ENCODE results near the gene DNAH8.
"Not testable (repeated sequence)": the region's sequence is repeated elsewhere in the genome, so short reads cannot be mapped to it uniquely, and the experiment has no call there.

The DNAH8 gene

DNA sequence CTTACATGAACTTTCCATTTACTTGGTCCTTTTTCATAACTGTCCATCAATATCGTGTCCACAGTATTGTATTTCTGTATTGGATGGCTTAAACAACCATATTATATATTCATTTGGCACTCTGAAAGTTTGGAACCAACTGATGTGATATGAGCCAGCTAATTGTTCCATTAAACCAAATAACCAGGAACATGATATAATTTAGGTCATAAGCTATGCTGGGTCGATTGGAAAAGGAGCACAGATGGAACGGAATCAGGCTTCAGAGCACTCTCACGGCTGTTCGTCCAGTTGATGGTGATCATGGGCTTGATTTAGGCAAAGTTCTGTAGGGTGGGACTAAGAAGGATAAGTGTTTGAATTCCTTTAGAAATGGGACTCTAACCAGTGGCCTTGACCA is 142.7 kb downstream of the DNAH8 start:
- H3K36me3 ChIP-seq (ENCODE audit: control insufficient read depth, insufficient read depth, low read length): no peaks in the 10 kb centered on the region
- H3K27me3 ChIP-seq (ENCODE audit: control insufficient read depth, insufficient read depth, low read length): no peaks in the 10 kb centered on the region
- no peak overlapping the region for H3K4me3 ChIP-seq (ENCODE audit: low read depth, low read length)
- H3K9me3 ChIP-seq (ENCODE audit: control insufficient read depth, insufficient read depth, low read length): no peaks in the 10 kb centered on the region
- peaks cover 4% of the 10 kb centered on the region for H3K4me1 ChIP-seq (ENCODE audit: control insufficient read depth, insufficient read depth, low read length)
- no peak overlapping the region for H3K9ac ChIP-seq (ENCODE audit: low read depth, low read length)

DNA sequence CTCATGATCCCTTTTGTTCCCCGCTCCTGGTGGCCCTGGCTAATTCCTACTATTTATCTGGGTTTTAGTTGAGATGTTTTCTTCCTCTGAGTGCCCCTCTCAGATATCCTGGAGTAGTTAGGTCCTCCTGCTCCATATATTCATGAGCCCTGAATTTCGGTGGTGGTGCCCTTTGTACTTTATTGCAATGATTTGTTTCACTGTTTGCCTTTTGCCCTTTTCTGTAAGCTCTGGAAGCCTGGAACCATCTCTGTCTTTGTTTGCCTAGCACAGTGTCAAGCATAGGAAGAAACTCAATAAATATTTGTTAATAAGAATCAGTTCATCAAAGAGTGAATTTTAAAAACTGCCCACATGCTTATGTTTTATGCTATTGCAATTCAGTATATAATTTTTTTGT is 144.9 kb downstream of the DNAH8 start:
- Histone ChIP-seq H3K4me3 (ENCODE audit: low read depth, low read length) (no peak overlapping the region), H3K9me3 (ENCODE audit: control insufficient read depth, insufficient read depth, low read length) (no peaks in the 10 kb centered on the region), H3K27me3 (ENCODE audit: control insufficient read depth, insufficient read depth, low read length) (no peaks in the 10 kb centered on the region), H3K4me1 (ENCODE audit: control insufficient read depth, insufficient read depth, low read length) (no peaks in the 10 kb centered on the region), H3K36me3 (ENCODE audit: control insufficient read depth, insufficient read depth, low read length) (no peaks in the 10 kb centered on the region), H3K9ac (ENCODE audit: low read depth, low read length) (no peak overlapping the region)

DNA sequence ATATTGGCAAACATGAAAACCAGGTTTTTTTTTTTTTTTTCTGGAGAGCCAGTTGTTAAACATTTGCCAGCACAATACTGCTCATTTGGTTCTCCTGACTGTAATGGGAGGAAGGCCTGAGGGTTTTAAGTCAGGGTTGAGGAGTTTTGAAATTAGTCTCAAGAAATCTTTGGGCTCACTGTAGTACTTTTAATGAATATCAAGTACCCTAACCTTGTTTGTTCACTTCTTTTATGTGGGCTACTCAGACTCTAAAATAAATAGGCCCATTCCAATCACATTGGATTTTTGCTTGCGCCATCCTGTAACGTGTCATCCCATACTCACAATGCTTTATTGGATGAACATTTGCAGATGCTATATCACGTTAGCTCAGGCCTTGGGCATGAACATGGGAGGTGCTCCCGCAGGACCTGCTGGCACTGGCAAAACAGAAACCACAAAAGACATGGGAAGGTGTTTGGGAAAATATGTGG is 146.9 kb downstream of the DNAH8 start:
- Histone ChIP-seq H3K9me3 (ENCODE audit: control insufficient read depth, insufficient read depth, low read length) (no peaks in the 10 kb centered on the region), H3K4me1 (ENCODE audit: control insufficient read depth, insufficient read depth, low read length) (no peaks in the 10 kb centered on the region), H3K9ac (ENCODE audit: low read depth, low read length) (no peak overlapping the region), H3K27me3 (ENCODE audit: control insufficient read depth, insufficient read depth, low read length) (no peaks in the 10 kb centered on the region), H3K4me3 (ENCODE audit: low read depth, low read length) (no peak overlapping the region), H3K36me3 (ENCODE audit: control insufficient read depth, insufficient read depth, low read length) (no peaks in the 10 kb centered on the region)

DNA sequence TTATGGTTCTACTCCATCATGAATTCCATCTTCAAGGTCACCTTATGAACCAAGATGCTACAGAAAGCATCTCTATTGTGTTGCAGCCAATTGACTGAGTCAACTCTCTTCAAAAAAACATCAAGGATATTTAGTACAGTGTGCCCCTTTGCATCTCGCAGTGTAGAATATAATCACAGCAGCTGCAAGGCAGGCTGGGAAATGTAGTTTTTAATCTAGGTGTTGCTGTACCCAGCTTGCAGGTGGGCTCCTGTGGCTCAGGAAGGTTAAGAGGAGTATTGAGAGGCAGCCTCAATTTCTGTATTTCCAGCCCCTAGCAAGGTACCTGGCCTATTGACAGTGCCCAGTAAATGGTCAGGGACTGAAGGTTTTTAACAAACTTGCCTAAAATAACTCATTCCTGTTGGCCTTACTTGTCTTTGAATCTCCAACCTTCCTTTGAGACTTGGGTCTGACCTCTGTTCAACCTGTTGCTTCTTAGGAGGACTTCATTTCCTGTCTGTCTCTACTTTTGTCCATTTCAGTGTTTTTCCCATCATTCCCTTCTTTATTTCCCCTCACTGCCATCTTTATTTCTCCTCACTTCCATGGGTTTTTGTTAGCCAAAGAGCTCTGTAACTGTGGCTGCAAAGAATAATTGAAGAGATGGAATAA is 150.5 kb downstream of the DNAH8 start:
- Histone ChIP-seq H3K4me3 (ENCODE audit: low read depth, low read length) (no peak overlapping the region), H3K9me3 (ENCODE audit: control insufficient read depth, insufficient read depth, low read length) (no peaks in the 10 kb centered on the region), H3K27me3 (ENCODE audit: control insufficient read depth, insufficient read depth, low read length) (no peaks in the 10 kb centered on the region), H3K9ac (ENCODE audit: low read depth, low read length) (no peak overlapping the region), H3K4me1 (ENCODE audit: control insufficient read depth, insufficient read depth, low read length) (no peaks in the 10 kb centered on the region), H3K36me3 (ENCODE audit: control insufficient read depth, insufficient read depth, low read length) (no peaks in the 10 kb centered on the region)

DNA sequence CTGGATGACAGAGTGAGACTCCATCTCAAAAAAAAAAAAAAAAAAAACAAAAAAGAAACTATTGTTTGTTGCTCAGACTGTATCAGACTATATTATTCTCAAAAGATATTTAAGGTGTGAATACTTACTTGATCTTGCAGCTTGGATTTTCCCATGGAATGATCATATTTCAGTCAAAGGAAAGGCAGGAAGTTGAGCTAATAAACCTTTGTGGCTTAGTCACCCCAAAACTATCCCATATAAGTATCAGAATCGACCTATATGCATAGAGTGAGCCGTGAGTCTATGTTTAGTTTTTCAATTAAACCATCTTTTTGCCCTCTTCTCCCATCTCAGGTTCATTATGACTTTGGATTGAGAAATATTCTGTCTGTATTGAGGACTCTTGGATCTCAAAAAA is 152.6 kb downstream of the DNAH8 start:
- Histone ChIP-seq H3K36me3 (ENCODE audit: control insufficient read depth, insufficient read depth, low read length) (no peaks in the 10 kb centered on the region), H3K4me3 (ENCODE audit: low read depth, low read length) (no peak overlapping the region), H3K27me3 (ENCODE audit: control insufficient read depth, insufficient read depth, low read length) (no peaks in the 10 kb centered on the region), H3K9ac (ENCODE audit: low read depth, low read length) (no peak overlapping the region), H3K9me3 (ENCODE audit: control insufficient read depth, insufficient read depth, low read length) (no peaks in the 10 kb centered on the region), H3K4me1 (ENCODE audit: control insufficient read depth, insufficient read depth, low read length) (no peaks in the 10 kb centered on the region)

DNA sequence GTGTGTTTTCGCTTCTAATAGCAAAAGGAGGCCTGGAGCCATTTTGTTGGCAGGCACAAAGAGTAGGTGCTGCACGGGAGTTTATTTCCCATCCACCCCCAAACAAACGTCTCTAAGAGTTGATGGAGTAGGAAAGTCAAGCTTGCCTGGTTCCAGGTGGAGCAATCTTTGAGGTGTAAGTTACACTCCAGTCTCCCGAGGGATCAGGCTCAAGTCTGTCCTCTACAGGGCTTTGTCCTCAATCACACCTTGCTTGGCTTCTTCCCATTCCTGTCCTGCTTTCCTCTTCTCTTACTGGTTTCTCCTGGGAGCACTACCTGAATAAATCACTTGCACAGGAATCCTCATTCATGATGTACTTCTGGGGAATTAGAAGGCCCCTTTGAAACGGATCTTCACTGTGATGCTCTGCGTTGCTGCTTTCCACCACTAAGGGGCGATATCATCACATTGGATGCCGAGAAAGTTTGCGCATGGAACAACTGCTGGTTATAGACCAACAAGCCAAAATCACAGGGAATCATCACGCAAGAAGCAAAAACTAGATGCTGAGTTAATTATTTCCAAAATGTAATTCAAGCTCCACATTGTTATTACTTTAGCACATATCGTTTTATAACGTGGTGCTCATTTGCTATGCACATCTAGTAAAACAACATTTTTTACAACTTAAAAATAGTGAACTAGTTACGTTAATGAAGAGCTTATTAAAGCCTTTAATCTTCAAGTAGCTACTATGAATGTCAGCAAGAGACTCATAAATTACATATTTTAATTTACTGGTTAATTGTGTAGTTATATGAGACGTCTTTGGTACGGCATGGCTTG is 156.8 kb downstream of the DNAH8 start:
- Histone ChIP-seq H3K9ac (ENCODE audit: low read depth, low read length) (no peak overlapping the region), H3K36me3 (ENCODE audit: control insufficient read depth, insufficient read depth, low read length) (no peaks in the 10 kb centered on the region), H3K9me3 (ENCODE audit: control insufficient read depth, insufficient read depth, low read length) (no peaks in the 10 kb centered on the region), H3K4me3 (ENCODE audit: low read depth, low read length) (no peak overlapping the region), H3K27me3 (ENCODE audit: control insufficient read depth, insufficient read depth, low read length) (no peaks in the 10 kb centered on the region), H3K4me1 (ENCODE audit: control insufficient read depth, insufficient read depth, low read length) (no peaks in the 10 kb centered on the region)

DNA sequence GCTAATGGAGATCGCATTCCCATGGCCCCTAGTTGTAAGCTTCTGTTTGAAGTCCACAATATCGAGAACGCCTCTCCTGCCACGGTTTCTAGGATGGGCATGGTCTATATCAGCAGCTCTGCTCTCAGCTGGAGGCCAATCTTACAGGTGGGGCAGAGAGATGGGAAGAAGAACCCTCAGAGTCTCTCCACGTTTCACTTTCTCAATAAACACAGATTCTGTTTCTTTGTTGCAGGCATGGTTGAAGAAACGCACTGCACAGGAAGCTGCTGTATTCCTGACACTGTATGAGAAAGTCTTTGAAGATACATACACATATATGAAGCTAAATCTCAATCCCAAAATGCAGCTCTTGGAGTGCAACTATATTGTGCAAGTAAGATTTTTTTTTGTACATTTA is 157.9 kb downstream of the DNAH8 start:
- Histone ChIP-seq H3K27me3 (ENCODE audit: control insufficient read depth, insufficient read depth, low read length) (no peaks in the 10 kb centered on the region), H3K36me3 (ENCODE audit: control insufficient read depth, insufficient read depth, low read length) (no peaks in the 10 kb centered on the region), H3K4me3 (ENCODE audit: low read depth, low read length) (no peak overlapping the region), H3K4me1 (ENCODE audit: control insufficient read depth, insufficient read depth, low read length) (no peaks in the 10 kb centered on the region), H3K9me3 (ENCODE audit: control insufficient read depth, insufficient read depth, low read length) (no peaks in the 10 kb centered on the region), H3K9ac (ENCODE audit: low read depth, low read length) (no peak overlapping the region)

DNA sequence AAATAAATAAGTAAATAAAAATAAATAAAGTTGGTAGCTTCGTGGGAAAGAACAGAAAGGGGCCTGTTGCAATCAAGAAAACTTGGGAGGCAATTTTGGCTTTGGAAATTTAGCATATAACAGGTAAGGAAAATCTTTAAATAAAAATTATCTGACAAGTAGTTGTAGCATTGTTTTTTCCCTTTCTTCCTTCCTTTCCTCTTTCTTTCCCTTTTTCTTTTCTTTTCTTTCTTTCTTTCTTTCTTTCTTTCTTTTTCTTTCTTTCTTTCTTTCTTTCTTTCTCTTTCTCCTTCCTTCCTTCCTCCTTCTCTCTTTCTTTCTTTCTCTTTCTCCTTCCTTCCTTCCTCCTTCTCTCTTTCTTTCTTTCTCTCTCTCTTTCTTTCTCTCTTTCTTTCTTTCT is 158.7 kb downstream of the DNAH8 start:
- not testable (repeated sequence) for H3K9ac ChIP-seq (ENCODE audit: low read depth, low read length); H3K9me3 ChIP-seq (ENCODE audit: control insufficient read depth, insufficient read depth, low read length); H3K36me3 ChIP-seq (ENCODE audit: control insufficient read depth, insufficient read depth, low read length); H3K27me3 ChIP-seq (ENCODE audit: control insufficient read depth, insufficient read depth, low read length); H3K4me1 ChIP-seq (ENCODE audit: control insufficient read depth, insufficient read depth, low read length); H3K4me3 ChIP-seq (ENCODE audit: low read depth, low read length)

DNA sequence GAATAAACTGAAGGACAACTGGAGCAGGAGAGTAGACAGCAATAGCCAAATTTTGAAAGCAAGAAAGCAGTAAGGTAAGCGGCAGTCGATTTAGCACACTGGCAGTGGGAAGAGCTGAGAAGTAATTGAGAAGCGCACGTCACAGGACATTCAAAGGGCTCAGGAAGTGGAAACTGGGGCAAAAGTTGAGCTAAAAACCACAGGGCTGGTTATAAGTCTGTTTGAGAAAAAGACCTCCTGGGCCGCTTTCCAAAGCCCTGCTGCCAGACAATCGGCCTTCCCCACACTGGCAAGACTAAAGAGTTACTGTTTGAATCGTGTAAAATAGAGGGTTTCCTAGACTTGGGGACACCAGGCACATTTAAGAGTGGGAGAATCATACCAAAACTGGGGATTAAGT is 161.4 kb downstream of the DNAH8 start:
- H3K9me3 ChIP-seq (ENCODE audit: control insufficient read depth, insufficient read depth, low read length): no peaks in the 10 kb centered on the region
- no peaks in the 10 kb centered on the region for H3K27me3 ChIP-seq (ENCODE audit: control insufficient read depth, insufficient read depth, low read length)
- no peaks in the 10 kb centered on the region for H3K36me3 ChIP-seq (ENCODE audit: control insufficient read depth, insufficient read depth, low read length)
- H3K4me3 ChIP-seq (ENCODE audit: low read depth, low read length): no peak overlapping the region
- no peak overlapping the region for H3K9ac ChIP-seq (ENCODE audit: low read depth, low read length)
- no peaks in the 10 kb centered on the region for H3K4me1 ChIP-seq (ENCODE audit: control insufficient read depth, insufficient read depth, low read length)

DNA sequence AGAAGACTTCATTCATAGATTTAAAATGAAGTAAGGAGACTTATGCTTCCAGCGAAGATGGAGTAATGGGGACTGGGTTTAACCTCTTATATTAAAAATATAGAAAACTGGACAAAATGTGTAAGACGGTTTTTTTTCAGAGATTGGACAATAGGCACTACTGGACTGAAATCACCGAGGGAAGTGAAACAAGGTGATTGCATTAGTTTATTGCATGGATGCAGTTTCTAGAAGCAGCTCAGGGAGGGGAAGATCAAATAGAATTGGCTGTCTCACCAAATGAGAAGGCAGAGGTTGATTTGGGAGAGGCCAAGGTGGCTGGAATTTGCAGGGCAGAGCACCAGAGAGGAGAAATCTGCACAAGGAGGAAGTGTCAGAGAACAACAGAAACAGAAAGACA is 162.6 kb downstream of the DNAH8 start:
- Histone ChIP-seq H3K4me1 (ENCODE audit: control insufficient read depth, insufficient read depth, low read length) (no peaks in the 10 kb centered on the region), H3K27me3 (ENCODE audit: control insufficient read depth, insufficient read depth, low read length) (no peaks in the 10 kb centered on the region), H3K9ac (ENCODE audit: low read depth, low read length) (no peak overlapping the region), H3K4me3 (ENCODE audit: low read depth, low read length) (no peak overlapping the region), H3K36me3 (ENCODE audit: control insufficient read depth, insufficient read depth, low read length) (no peaks in the 10 kb centered on the region), H3K9me3 (ENCODE audit: control insufficient read depth, insufficient read depth, low read length) (no peaks in the 10 kb centered on the region)

DNA sequence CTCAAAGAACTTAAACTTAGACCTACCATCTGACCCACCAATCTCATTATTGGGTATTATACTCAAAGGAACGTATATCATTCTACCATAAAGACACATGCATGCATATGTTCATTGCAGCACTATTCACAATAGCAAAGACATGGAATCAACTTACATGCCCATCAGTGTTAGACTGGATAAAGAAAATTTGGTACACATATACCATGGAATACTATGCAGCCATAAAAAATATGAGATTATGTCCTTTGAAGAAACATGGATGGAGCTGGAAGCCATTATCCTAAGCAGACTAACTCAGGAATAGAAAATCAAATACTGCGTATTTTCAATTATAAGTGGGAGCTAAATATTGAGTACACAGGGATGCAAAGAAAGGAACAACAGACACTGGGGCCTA is 167.0 kb downstream of the DNAH8 start:
- Histone ChIP-seq H3K4me3 (ENCODE audit: low read depth, low read length) (no peak overlapping the region), H3K9ac (ENCODE audit: low read depth, low read length) (no peak overlapping the region), H3K4me1 (ENCODE audit: control insufficient read depth, insufficient read depth, low read length) (no peaks in the 10 kb centered on the region), H3K9me3 (ENCODE audit: control insufficient read depth, insufficient read depth, low read length) (no peaks in the 10 kb centered on the region), H3K27me3 (ENCODE audit: control insufficient read depth, insufficient read depth, low read length) (no peaks in the 10 kb centered on the region), H3K36me3 (ENCODE audit: control insufficient read depth, insufficient read depth, low read length) (no peaks in the 10 kb centered on the region)

DNA sequence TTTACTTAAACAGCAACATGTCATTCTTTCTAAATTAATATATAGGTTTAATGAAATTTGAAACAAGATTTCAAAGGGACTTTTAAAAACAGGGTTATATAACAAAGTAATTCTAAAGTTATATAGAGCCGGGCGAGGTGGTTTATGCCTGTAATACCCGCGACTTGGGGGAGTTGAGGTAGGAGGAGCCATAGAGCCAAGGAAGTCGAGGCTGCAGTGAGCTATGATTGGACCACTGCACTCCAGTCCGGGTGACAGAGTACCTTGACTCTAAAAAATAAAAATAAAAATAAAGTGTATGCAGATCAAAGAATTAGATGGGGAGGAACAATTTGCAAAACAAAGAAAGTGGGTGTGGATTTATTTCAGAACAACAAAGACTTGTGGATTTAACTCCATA is 182.4 kb downstream of the DNAH8 start:
- peaks cover 4% of the 10 kb centered on the region for H3K4me1 ChIP-seq (ENCODE audit: control insufficient read depth, insufficient read depth, low read length)

More for the DNA sequence above, 182.4 kb downstream of the DNAH8 start:
- H3K4me3 ChIP-seq (ENCODE audit: low read depth, low read length): no peak overlapping the region
- no peaks in the 10 kb centered on the region for H3K27me3 ChIP-seq (ENCODE audit: control insufficient read depth, insufficient read depth, low read length)
- H3K9me3 ChIP-seq (ENCODE audit: control insufficient read depth, insufficient read depth, low read length): no peaks in the 10 kb centered on the region
- no peak overlapping the region for H3K9ac ChIP-seq (ENCODE audit: low read depth, low read length)
- no peaks in the 10 kb centered on the region for H3K36me3 ChIP-seq (ENCODE audit: control insufficient read depth, insufficient read depth, low read length)

Measured in iPS-15b (cell line).